Uterus (tissue), 2 donors: ENCODE data around the gene E2F1.

Source experiments
- POLR2A ChIP-seq, 2 donors: fragments of 450-650 bp; IDR thresholded peaks; one replicate each; pipeline ENCODE4 v1.6.1; 2016; ENCODE audit warnings: antibody characterized with exemption in 2 of 2, mild to moderate bottlenecking in 1 of 2, moderate library complexity in 1 of 2
- TF ChIP-seq, protein P1 (sequence below), 4 experiments: fragments of 200-600 bp in 2 of 4; fragments of 450-650 bp in 2 of 4; sonication (generic) in 2 of 4; IDR thresholded peaks; one replicate each; pipeline ENCODE4 v1.5.1; 2016 to 2019; ENCODE audit warnings: antibody characterized with exemption in 4 of 4, mild to moderate bottlenecking in 2 of 4, moderate library complexity in 1 of 4

DNA sequence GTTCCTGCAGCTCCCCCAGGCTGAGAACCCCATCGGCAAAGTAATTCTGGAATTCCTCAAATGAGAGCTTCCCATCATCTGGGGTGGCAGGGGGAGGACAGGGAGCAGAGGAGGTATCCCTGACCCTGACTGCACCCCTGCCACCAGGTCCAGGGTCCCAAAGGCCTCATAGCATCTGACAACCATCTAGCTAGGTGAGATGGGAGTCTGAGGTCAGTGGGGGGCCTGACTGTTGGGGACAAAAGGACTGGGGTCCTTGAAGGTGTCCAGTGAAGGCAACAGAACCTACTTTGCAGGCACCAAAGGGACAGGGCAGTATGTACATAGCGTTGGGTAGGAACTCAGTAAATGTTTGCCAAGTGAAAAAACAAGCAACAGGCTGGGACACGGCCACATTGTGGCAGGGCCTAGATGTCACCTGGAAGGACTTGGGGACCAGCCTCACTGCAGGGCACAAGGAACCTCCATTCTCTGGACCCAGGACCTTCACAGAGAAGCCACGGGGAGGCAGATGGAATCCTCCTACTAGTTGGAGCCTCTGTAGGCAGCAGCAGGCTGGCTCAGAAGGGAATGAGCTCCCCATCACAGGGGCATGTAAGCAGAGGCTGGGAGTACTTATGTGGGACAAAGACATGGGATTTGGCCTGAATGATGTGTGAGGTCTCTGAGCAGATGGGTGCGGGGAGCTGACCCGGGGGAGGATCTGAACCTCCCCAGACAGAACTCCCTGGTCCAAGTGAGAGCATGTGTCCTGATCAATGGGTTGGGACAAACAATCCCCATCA lies 15.3 kb downstream of the E2F1 start:
- no peak for TF ChIP-seq POLR2A (IDR thresholded peaks at IDR 0.05)
- TF ChIP-seq, protein P1, sequence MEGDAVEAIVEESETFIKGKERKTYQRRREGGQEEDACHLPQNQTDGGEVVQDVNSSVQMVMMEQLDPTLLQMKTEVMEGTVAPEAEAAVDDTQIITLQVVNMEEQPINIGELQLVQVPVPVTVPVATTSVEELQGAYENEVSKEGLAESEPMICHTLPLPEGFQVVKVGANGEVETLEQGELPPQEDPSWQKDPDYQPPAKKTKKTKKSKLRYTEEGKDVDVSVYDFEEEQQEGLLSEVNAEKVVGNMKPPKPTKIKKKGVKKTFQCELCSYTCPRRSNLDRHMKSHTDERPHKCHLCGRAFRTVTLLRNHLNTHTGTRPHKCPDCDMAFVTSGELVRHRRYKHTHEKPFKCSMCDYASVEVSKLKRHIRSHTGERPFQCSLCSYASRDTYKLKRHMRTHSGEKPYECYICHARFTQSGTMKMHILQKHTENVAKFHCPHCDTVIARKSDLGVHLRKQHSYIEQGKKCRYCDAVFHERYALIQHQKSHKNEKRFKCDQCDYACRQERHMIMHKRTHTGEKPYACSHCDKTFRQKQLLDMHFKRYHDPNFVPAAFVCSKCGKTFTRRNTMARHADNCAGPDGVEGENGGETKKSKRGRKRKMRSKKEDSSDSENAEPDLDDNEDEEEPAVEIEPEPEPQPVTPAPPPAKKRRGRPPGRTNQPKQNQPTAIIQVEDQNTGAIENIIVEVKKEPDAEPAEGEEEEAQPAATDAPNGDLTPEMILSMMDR (IDR thresholded peaks at IDR 0.05), result no peak
